Mesodermal cell (in vitro differentiated cells): ENCODE measurements around the gene FGF21.

ENCODE experiments used
- H3K27ac ChIP-seq: 2 replicates; pipeline ENCODE4 v1.7.0; 2013; ENCODE audit warnings: mild to moderate bottlenecking, low read depth, low read length, moderate library complexity; ENCODE audit not compliant: severe bottlenecking
- H3K36me3 ChIP-seq: 2 replicates; pipeline ENCODE4 v1.7.1; 2013; ENCODE audit warnings: mild to moderate bottlenecking, low read length, moderate library complexity; ENCODE audit not compliant: control insufficient read depth, insufficient read depth
- H3K4me1 ChIP-seq: one replicate; pipeline ENCODE4 v1.7.1; 2013; ENCODE audit warnings: mild to moderate bottlenecking, low read length; ENCODE audit not compliant: insufficient read depth, control insufficient read depth, poor library complexity, severe bottlenecking
- H3K4me3 ChIP-seq: 2 replicates; pipeline ENCODE4 v1.7.0; 2013; ENCODE audit warnings: low read length, control low read depth, mild to moderate bottlenecking; ENCODE audit not compliant: insufficient read depth, poor library complexity, severe bottlenecking; ENCODE audit errors: extremely low read depth
- H3K9me3 ChIP-seq: 2 replicates; pipeline ENCODE4 v1.7.1; 2013; ENCODE audit warnings: mild to moderate bottlenecking, low read length, moderate library complexity; ENCODE audit not compliant: control insufficient read depth
- WGBS, 2 experiments: methylation state at CpG; one replicate each; pipeline ENCODE4 v1.1.5; 2013; ENCODE audit warnings: missing lambda C conversion rate in 2 of 2; ENCODE audit not compliant: insufficient coverage in 2 of 2; 5-methylcytosine and 5-hydroxymethylcytosine counted together

FGF21 gene

DNA sequence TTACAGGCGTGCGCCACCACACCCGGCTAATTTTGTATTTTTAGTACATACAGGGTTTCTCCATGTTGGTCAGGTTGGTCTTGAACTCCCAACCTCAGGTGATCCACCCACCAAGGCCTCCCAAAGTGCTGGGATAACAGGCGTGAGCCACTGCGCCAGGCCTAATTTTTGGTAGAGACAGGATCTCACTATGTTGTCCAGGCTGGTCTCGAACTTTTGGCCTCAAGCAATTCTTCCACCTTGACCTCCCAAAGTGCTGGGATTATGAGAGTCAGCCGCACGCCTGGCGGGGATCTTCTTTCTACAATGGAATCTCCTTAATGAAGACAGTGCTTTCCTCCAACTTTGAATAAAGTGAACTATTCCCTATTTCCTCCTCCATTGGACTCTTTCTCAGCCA, 20.7 kb upstream of the FGF21 start:
- Histone ChIP-seq H3K9me3 (no peaks in the 10 kb centered on the region), H3K27ac (no peak overlapping the region), H3K4me1 (no peaks in the 10 kb centered on the region), H3K36me3 (peaks cover 7% of the 10 kb centered on the region), H3K4me3 (peak overlapping the region; percentile 52)
- WGBS, 2 experiments = 89 to 95% methylated on average over 7 to 9 of the region's 9 CpGs

DNA sequence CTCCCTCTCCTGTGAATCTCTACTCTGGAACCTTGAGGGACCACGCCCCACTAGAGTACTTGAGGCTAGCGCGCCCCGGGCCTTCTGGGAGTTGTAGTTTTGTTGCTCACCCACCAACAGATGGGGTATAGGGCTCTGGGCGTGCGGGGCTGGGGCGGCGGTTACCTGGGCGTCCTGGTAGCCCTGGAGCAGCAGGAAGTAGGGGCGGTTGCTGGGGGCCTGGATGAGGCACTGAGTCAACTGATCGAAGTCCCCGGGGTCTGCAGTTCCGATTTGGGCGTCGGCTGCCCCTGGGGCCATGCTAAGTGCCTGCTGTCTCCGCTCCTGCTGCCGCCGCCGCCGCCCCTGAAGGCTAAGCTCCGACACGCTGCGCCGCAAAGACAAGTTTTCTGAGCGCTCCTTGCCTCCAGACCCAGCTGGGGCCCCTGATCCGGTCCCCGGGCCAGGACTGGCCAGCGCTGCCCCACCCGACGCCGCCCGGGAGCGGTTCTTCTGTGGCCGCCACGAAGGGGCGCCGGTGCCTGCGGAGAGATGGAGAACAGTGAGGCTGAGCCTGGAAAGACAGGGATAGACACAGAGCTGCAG, 20.2 kb upstream of the FGF21 start:
- WGBS, 2 experiments = 10 to 14% methylated on average over 28 to 34 of the region's 38 CpGs
- H3K9me3 ChIP-seq = no peaks in the 10 kb centered on the region
- H3K4me1 ChIP-seq = no peaks in the 10 kb centered on the region
- H3K36me3 ChIP-seq = peaks cover 7% of the 10 kb centered on the region
- peak overlapping the region; percentile 16 for H3K27ac ChIP-seq
- H3K4me3 ChIP-seq = peak overlapping the region; percentile 52

- no peak overlapping the region for H3K27ac ChIP-seq
- H3K36me3 ChIP-seq = peaks cover 2% of the 10 kb centered on the region
- WGBS, 2 experiments = 81 to 90% methylated on average over 17 to 18 of the region's 22 CpGs
- no peaks in the 10 kb centered on the region for H3K9me3 ChIP-seq
- no peaks in the 10 kb centered on the region for H3K4me1 ChIP-seq
- no peak overlapping the region for H3K4me3 ChIP-seq
Observed at GRCh38 chr19:48737360-48737998, 17.8 kb upstream of the FGF21 start.

GRCh38 chr19:48738557-48739403, 16.5 kb upstream of the FGF21 start:
- no peaks in the 10 kb centered on the region for H3K4me1 ChIP-seq
- 2% methylated on average over 59 to 77 of the region's 96 CpGs for WGBS, 2 experiments
- no peak overlapping the region for H3K27ac ChIP-seq
- H3K36me3 ChIP-seq = no peaks in the 10 kb centered on the region
- H3K9me3 ChIP-seq = no peaks in the 10 kb centered on the region
- peak overlapping the region; percentile 49 for H3K4me3 ChIP-seq

DNA sequence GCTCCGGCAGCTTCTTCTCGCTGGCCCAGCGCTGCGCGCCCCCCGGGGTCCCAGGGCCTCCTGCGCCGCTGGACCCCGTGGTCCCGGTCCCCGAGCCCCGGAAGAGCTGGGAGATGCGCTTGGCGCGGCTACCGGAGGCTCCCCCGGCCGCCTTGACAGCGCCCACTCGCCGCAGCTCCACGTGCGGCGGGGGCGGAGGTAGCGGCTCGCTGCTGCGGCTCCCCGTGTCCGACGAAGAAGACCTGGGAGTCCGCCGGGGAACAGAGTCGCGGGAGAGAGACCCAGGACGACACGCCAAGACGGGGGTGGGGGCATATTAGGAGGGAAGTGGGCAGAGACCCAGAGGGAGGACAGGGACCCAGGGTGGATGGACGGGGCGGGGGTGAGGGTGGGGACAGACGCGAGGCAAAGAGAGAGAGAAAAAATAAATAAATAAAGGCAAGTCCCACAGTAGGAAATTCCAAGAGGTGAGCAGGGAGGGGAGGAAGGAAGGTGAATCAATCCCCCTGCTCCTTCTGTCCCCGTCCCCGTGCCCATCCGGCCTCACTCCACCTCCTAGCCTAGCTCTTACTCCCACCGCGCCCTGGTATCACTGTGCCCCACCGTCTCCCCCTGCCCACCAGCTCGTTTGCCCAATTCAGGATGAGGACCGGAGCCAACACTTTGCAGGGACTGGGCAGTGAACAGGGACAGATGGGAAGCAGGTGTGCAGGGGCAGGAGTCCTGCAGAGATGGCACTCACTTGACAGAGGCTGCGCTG, 15.7 kb upstream of the FGF21 start:
- Histone ChIP-seq H3K27ac (no peak overlapping the region), H3K4me3 (peak overlapping the region; percentile 49)
- WGBS, 2 experiments = 22% methylated on average over 26 to 51 of the region's 51 CpGs

GRCh38 chr19:48740164-48740972, 15.0 kb upstream of the FGF21 start, which contains the start of gene RASIP1:
RASIP1 (minus strand) TSS chr19:48740610; CDS start chr19:48740282, 328 bp downstream.
- 80 to 89% methylated on average over 19 to 25 of the region's 27 CpGs for WGBS, 2 experiments
- no peak within 1 kb of the TSS for H3K27ac ChIP-seq
- H3K9me3 ChIP-seq = no peaks in the 10 kb centered on the region
- no peaks in the 10 kb centered on the region for H3K4me1 ChIP-seq
- H3K36me3 ChIP-seq = no peaks in the 10 kb centered on the region
- H3K4me3 ChIP-seq = peak within 1 kb of the TSS; percentile 49

More for the DNA sequence above, 15.7 kb upstream of the FGF21 start:
- no peaks in the 10 kb centered on the region for H3K36me3 ChIP-seq
- no peaks in the 10 kb centered on the region for H3K9me3 ChIP-seq
- no peaks in the 10 kb centered on the region for H3K4me1 ChIP-seq

GRCh38 chr19:48741129-48741999, 14.0 kb upstream of the FGF21 start:
- no peaks in the 10 kb centered on the region for H3K9me3 ChIP-seq
- WGBS, 2 experiments = 81 to 85% methylated on average over 21 to 34 of the region's 35 CpGs
- H3K4me1 ChIP-seq = no peaks in the 10 kb centered on the region
- no peak overlapping the region for H3K27ac ChIP-seq
- no peak overlapping the region for H3K4me3 ChIP-seq
- no peaks in the 10 kb centered on the region for H3K36me3 ChIP-seq

GRCh38 chr19:48742096-48742495, 13.2 kb upstream of the FGF21 start:
- Histone ChIP-seq H3K4me1 (no peaks in the 10 kb centered on the region), H3K4me3 (no peak overlapping the region), H3K36me3 (no peaks in the 10 kb centered on the region), H3K9me3 (no peaks in the 10 kb centered on the region), H3K27ac (no peak overlapping the region)
- 89 to 98% methylated on average over 8 to 10 of the region's 11 CpGs for WGBS, 2 experiments

DNA sequence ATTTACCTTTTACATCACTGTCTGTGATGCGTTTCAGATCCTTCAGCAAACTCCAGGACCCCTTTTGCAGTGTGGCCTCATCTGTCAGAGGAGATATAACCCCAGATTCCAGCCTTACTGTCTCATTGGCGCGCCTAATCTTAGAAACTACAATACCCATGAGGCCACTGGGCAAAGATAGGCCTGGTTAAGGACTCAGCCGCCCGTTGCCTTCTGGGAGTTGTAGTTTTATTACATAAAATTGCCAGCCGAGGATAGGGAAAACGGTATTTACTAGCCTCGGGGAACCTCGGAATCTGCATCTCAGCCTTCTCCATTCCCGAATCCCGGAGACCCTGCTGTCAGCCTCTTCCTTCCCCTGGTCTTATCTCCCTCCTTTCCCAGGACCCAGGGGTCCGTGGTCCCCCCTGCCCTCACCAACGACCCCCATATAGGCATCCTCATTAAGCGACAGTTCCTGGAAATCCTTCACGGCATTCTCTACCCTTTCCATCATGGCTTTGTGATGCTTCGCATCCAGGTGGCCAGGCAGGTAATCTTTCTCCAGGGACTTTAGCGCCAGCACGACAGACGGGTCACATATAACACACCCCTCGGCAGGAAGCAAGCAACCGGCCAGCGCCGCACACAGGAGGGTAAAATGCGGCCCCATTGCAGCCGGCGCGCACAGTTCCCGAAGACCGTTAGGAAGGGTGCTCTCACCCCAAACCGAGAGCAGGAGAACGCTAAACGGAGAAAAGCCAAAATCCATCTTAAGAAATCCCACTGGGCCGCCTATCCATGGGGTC, 9.9 kb upstream of the FGF21 start:
- no peaks in the 10 kb centered on the region for H3K4me1 ChIP-seq
- no peaks in the 10 kb centered on the region for H3K36me3 ChIP-seq
- H3K9me3 ChIP-seq = no peaks in the 10 kb centered on the region
- no peak overlapping the region for H3K27ac ChIP-seq
- H3K4me3 ChIP-seq = no peak overlapping the region
- WGBS, 2 experiments = 65 to 73% methylated on average over 27 to 31 of the region's 33 CpGs
